HG02588 (cell line): ENCODE data around the gene ANO2.

Experiments
- ATAC-seq: cut with Tn5 transposase; IDR thresholded peaks from one replicate; pipeline ENCODE4 v1.9.1; 2021; ENCODE audit warnings: mild to moderate bottlenecking, moderate library complexity; ENCODE audit not compliant: unreplicated experiment

Gene ANO2

DNA sequence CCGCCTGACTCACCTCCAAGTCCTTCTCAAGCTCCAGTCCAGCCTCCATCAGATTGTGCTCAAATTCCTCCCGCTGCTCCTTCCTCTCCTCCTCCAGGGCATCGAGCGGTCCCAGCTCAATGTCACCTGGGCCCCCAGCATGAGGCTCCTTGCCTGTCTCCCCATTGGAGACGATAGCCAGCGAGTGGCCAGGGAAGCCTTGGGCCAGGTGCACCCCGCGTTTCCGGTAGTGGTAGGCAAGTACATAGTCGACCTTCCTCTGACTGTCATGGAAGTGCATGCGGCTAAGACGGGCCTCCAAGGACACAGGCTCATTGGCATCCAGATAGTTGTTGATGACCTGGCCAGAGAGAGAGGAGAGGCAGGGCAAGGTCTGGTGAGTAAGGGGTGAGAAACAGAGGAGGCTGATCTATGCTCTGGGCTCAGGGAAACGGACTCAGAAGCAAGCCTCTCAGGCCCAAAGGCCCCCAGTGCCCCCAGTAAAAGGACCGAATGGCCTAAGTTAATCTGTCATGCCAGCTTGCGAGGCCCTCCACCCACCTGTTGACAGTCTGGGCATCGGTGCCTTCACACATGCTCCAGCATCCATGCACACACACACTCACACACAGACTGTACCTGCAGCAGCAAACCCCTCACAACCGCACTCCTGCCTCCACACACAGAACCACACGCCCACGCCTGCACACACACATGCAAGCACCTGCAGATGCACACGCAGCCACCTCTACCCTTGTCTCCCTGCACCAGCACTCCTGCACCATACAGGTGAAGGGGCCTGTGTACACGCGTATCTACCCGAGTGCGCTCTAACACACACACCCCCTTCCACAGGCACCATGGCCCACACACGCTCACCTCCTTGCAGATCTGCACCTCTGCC, 23.8 kb downstream of the ANO2 start:
- ATAC-seq, result no peak

DNA sequence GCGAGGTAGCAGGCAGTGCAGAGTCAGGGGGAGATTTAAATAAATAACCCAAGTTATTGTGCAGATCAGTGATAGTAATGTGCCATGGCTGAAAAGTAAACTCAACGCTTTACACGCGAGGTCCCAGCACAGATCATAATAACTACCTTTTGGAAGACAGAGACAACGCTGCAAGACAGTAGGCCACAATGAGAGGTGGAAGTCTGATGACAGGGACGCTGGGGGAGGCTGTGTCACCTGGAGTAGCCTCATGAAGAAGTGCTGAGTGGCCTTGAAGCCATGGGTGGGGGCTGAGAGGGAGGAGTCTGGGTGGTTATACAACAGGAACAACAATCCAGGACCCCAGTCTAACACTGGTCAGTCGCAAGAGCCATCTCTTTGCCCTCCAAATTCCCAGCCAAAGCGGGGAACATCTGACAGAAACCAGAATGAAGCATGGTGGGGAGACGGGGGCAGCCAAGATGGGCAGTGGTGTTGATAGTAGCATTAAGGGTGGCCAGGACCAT, 28.2 kb downstream of the ANO2 start:
- ATAC-seq, result no peak

DNA sequence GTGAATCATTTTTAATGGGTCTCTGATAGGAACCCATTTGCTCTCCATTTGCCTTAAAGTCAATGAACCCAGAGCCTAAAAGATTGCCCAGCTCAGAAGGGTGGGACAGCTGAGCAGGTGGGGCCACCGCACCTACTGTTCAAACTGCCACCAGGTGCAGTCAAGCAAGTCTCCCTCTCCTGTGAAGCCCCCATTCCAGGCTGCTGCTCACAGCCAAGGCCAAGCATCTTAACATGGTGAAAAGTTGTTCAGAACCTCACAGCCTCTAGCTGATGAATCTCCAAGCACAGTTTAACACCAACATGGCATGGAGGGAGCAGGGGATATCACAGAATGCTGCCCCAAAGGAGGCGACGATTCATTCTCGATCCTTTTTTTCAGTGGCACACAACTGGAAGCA, 29.5 kb downstream of the ANO2 start:
- no peak for ATAC-seq

DNA sequence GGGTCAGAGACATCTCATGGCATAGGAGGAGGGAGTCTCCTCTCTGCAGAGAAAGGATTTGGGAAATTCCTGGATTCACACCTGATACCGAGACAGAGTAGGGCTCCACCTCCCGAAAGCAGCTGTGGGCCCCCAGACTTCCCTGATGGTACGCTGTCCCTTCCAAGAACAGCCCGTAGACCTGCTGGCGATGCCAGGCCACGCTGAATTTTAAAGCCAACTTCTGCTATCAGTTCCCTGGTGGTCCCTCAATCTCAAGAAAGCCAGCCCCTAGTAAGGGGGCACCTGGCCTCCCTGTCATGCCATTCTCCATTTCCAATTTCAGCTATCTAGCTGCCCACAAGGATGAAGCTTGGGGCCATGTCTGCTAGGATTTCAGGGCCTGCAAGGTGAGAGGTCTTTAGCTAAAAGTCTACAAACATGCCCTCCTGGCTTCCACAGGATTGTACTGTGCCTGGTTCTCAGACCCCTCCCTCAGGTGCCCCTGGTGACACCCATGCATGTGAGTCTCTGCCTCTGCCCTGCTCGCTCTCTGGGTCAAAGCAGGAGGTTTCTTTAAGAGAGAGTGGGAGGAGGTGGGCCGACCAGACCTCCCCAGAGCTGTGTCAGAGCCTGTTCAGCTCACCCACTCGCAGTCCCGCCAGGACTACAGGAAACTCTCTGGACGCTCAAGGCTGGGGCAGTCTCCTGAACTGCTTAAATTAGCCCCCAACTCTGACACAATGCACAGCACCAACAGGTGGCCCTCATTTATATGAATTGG, 30.5 kb downstream of the ANO2 start:
- ATAC-seq, result no peak

DNA sequence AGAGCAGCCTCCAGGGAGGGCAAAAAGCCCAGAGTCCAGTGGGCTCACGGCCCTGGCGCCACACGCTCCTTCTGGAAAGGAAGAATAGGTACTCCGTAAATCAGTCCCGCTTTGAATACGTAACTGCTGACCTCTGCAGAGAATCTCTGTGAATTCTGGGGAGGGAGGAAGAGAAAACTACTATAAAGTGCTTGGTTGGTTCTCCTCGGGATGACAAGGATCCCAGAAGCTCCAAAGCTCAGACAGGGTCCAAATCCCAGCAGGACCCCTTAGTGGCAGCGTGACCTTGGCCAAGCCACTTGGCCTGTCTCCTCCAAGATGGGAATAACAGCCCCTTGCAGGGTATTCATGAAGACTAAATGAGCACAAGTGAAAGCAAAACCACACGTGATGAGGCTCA, 31.7 kb downstream of the ANO2 start:
- ATAC-seq, result no peak

DNA sequence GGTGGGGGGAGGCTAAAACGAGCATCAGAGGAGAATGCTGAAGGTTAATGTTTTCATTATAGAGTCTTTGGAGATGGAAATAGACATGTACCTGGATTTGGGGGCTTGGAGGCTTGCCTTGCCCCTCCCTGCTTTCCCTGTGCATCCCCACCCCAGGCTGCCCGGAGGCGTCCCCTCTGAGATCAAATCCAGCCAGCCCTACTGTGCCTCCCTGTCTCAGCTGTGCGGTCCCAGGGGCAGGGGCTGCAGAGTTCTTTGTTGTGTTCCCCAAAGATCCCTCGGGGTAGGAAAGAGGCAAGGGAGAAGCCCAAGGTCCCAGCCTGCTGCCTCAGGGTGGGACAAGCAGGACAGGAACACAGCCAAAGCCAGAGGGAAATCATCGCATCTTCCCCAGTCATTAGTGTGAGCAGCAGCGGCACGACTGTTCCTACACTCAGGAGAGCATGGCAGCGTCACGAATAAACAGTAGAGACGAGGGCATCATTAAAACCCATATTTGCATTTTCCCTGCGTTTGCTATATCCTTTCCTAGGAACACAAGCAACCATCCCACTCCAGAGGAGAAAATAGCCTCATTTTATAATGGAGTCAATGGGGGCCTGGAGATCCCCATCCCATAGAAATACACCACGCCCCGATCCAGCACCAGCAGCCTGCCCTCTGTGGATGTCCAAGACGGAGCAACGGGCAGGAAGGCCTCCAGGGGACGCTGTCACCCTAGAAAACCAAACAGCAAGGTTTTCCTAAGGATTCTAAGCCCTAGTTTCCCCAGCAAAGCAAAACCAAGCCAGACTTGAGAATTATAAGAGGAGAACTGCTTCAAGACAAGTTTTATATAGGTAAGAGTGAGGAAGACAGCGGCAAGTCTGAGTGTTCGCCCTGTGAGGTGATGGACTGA, 32.4 kb downstream of the ANO2 start:
- ATAC-seq, result no peak

DNA sequence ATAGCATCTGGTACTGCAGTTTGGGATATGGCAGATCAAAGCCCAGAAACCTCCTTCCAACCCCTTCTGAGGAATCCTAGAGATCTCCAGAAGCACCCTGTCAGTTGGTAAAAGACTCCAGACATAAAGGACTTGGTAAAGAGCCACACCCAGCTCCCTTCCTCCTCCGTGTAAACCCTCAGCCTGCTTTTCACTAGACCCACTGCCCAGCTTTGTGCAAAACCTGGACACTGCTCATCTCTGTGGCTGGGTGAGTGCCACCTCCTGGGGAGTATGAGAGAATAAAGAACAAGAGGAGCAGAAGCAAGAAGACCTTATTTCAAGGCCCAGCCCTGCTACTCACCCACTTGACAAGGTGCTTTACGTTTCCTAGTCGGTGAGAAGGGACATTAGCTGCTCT, 33.0 kb downstream of the ANO2 start:
- no peak for ATAC-seq

DNA sequence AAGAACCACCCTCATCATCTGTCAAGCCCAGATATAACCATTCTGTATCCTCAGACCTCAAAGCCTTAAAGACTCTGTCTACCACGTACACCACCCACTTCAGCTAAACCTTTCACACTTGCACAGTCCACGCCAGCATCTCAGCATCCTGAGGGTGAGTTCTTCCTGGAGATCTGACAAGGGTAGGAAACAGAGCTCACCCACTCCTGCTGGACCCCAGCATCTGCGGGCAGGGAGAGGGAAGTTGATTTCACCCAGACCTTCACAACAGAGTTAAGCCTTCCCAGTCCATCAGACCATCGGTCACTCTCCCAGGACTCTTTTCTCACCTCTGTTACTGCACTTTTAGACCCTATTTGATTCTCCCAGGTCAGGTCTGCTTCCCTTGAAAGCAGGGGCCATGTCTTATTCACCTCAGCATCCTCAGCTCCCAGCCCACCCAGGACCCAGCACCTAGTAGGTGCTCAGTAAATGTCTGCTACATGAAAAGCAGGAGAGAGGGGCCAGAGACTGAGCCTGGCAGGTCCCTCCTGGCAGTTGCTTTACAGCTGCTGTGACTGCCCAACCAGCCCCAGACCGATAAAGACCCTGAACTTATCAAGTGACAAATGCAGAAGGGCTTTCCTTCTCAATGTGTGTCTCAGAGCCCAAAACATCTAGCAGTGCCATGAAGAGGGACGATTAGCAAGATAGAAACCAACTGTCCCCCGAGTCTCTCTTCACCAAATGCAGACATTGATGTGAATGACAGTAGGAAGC, 34.1 kb downstream of the ANO2 start:
- ATAC-seq, result no peak

DNA sequence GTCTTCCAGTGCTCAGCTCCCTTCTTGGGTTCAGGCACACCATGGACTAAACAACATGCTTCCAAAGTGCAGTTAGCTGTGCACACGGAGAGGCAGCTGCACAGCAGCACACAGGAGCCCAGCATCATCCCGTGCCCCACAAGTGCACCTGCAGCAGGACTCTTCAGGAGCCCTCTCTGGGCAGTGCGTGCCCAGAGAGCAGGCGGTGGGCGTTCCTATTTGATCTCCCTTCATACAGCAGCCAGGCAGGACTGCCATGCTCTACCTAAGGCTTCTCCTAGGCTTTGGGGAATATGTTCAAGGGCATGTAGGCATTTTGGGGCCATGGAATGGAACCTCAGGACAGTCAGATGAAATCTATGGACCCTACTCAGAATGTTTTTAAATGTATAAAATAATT, 35.5 kb downstream of the ANO2 start:
- no peak for ATAC-seq

DNA sequence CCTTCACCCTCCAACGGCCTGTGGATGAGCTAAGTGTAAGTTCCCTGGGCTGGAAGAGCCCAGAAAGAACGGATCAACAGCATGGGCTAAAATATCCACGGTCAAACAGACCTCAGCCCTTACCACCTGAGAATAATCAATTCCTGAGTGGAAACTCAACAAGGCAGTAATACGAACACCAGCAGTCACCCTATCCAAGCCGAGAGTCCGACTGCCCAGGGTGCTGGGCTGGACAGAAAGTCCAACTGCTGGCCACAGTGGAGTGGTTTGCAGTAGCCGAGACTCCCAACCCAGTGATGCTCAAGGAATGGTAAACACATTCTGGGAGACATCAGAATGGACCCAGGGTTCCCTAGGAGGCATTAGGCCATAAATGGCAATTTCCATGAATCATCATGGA, 36.8 kb downstream of the ANO2 start:
- ATAC-seq, result no peak

DNA sequence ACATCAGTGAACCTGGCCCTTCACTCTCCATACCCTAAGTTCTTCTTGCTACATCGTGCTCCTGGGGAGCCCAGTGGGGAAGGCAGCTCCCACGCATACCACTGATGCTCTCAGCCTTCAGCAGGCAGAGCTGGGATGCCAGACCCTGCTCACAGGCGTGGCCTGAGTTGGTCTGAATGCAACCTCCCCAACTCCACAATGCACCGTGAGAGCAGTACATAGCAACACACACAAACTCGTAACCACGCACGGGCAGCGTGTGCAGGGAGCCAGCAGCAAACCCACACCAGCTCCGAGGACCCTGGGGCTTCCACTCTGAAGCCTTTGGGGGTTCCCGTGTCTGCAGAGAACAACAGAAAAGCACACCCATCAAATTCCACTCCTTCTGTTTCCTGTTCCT, 37.3 kb downstream of the ANO2 start:
- ATAC-seq, result no peak

DNA sequence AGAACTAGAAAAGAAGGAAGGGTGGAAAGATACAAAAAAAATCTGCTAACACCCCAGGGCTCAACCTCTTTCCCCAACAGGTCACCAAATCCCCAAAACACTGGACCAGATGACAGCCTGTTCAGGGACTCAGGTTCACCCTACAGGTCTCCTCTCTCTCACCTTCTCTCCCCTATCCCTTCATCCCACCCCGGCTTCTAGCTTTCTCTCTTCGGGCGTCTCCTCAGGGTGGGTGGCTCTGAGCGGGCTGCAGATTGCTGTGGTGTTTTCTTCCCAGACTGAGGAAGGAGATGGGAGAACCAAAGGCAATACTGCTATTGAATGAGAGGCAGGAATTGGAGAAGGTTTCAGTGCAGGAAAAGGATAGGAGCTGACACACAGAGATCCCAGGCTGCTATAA, 39.3 kb downstream of the ANO2 start:
- ATAC-seq, result no peak

DNA sequence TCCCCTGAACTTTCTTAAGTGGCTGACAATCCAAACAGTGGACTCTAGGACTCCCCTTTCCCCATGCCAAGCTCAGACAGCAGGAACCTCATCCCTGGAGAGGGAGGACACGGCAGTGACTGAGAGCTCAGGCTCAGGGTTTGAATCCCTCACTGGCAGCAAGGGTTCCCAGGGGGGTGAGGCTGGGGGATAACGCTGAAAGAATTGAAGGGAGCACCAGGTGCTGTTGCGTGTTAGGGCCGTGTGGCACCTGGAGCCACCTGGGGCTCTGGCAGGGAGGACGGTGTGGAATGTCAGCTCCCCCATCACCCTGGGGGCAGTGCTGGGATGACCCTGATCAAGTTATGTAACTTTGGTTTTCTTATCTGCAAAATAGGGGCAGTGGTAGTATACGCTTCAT, 40.1 kb downstream of the ANO2 start:
- no peak for ATAC-seq

DNA sequence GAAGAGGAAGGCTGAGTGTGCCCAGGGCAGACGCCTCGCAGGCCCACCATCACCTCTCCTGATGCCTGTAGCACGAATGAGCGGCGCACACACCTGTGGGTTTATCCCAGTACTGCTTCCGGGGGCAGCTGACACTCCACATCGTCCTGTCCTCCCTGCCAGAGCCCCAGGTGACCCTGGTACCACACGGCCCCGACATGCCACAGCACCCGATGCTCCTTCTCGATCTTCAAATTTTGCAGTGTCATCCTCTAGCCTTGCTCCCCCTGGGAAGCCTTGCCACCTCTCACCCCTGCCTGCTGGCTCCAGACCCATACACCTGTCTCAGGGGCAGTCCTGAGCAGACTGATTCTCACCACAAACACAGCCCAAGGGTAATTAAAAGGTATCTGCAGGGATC, 40.6 kb downstream of the ANO2 start:
- no peak for ATAC-seq

DNA sequence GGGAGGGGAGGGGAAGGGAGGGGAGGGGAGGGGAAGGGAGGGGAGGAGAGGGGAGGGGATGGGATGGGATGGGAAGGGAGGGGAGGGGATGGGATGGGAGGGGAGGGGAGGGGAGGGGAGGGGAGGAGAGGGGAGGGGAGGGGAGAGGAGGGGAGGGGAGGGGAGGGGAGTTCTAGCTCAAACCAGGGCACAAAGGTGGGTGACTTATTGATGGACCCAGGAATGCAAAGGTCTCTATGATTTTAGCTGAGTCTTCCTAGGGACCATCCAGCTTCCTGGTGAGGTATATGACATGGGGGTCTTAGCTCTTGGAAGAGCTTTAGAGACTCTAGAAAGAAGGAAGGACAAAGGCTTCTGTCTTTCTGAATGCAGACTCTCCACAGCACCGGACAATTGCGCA, 42.3 kb downstream of the ANO2 start:
- ATAC-seq, result no peak

DNA sequence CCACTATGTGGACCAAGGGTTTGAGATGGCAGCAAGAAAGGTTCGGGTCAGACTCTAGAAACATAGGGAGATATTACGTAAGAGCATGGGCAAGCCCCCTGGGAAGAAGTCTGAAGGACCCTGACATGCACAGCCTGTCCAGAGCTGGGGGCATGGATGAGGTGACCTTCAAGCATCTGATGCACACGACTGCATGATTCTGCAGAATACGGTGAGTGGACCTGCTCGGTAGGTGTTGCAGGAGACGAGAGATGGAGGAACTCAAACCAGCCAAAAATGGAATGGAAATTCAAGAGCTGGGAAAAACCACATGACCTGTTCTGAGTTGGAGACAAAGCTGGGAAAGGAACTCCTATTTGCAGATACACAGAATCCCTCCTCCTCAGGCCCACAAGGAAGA, 43.6 kb downstream of the ANO2 start:
- no peak for ATAC-seq

DNA sequence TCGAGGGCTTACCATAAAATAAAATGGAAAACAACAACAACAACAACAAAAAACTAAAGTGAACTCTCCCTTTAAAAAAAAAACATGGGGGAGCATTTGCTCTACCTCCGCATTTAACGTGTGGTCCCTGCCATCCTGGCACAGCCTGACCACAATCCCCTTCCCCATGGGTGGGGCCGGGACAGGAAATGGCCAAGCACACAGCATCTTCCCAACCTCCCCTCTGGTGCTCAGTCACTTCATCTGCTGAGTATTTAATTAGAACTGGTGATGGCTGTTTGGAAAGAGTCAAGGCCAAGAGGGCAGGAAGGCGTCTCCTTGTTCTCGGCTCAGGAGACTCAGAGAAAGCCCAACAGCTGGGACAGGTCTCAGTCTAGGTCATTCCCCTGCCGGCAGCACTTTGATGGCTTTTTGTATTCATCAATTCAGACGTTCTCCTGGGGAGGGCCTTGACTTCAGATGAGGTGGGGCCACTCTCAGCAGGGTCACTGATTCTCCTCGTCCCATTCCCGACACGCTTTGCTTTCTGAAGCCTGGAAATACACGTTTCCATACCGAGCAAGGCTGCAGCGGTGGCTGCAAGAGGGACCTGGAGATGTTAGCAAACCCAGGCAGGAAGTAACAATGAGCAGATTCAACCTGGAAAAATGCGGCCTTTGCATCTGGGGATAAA, 44.4 kb downstream of the ANO2 start:
- ATAC-seq, result no peak

DNA sequence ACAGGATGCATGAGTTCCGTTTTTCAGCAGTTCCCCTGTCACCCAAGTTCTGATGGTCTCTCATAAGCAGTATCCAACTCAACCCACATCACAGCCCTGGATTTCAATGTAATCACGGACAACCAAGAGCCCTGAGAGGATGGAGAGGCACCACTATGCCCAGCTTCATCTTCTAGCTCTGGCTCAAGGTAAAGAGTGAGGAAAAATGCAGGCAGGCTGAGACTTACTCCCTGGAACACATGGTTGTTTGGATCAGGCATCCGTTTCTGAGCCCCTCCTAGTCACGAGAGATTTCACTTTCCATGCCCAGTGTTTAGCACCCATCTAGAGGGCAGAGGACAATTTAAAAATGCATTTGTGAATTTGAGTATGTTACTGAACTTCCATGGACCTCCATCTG, 45.0 kb downstream of the ANO2 start:
- ATAC-seq, result no peak

DNA sequence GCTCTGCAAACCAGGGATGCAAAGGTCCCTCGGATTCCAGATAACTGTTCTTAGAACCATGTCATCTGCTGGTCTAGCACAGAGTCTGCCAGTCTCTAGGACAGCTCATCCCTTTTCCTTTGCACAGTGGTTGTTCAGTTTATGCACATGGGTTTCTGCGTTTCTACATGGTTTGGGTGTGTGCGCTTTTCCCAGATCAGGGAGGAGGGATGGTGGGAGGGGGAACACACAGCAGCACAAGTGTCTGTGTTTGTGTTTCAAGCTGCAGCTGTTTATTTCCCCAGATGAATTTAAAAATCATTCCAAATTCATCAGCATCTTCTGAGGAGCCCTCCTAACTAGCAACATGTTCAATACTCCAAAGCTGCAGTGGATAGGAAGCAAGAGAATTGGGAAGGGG, 45.4 kb downstream of the ANO2 start:
- no peak for ATAC-seq

DNA sequence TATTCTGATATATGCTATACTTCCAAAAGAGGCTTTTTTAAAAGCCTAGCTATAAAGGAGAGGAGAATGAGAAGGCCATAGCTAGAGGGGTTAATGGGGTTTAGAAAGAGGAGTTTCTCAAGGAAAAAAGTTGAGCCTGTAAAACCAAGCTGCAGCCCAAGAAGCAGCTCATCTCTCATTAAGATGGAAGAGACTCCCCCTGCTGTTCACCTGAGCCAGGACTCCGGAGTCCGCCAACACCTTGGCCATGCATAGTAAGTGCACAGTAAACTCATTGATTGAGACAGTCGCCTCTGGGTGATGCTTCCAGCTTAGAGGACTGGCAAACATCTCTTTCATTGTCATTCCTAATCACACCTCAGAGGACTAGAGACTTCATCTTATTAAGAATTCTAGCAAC, 46.2 kb downstream of the ANO2 start:
- ATAC-seq, result no peak
